Spleen (tissue), 11 donors: Measurements from ENCODE around the gene FHIT. TPM values are rescaled to one million over a fixed set of nuclear protein-coding genes. Genes with fewer than 3 reads are reported as not detected.

Experiments used
- DNase-seq: peaks from one replicate; pipeline ENCODE4 v3.0.0-alpha.2; 2020
- H3K27ac ChIP-seq, 8 donors: fragments of 200-600 bp; sonication (generic) in 7 of 8; 1 replicate in 4 of 8; 2 replicates in 4 of 8; pipeline versions ENCODE4 v1.5.0 to v1.8.0; 2016 to 2021; ENCODE audit warnings: inconsistent platforms in 4 of 8, mild to moderate bottlenecking in 4 of 8, moderate library complexity in 1 of 8
- H3K27me3 ChIP-seq, 7 donors: fragments of 200-600 bp; sonication (generic) in 6 of 7; replicated peaks in 1 of 7; 1 replicate in 4 of 7; 2 replicates in 3 of 7; pipeline versions ENCODE4 v1.5.0 to v1.8.0; 2016 to 2021; ENCODE audit warnings: inconsistent platforms in 3 of 7, mild to moderate bottlenecking in 1 of 7
- H3K36me3 ChIP-seq, 6 donors: fragments of 200-600 bp; sonication (generic) in 5 of 6; 1 replicate in 4 of 6; 2 replicates in 2 of 6; pipeline versions ENCODE4 v1.5.0 to v1.8.0; 2016 to 2021; ENCODE audit warnings: inconsistent platforms in 2 of 6
- H3K4me1 ChIP-seq, 6 donors: fragments of 200-600 bp; sonication (generic) in 5 of 6; 1 replicate in 3 of 6; 2 replicates in 3 of 6; pipeline versions ENCODE4 v1.5.0 to v1.8.0; 2016 to 2021; ENCODE audit warnings: inconsistent platforms in 3 of 6
- H3K4me3 ChIP-seq, 8 donors: fragments of 200-600 bp; sonication (generic) in 7 of 8; 1 replicate in 4 of 8; 2 replicates in 4 of 8; pipeline versions ENCODE4 v1.5.0 to v1.8.0; 2016 to 2021; ENCODE audit warnings: inconsistent platforms in 4 of 8, mild to moderate bottlenecking in 4 of 8, moderate library complexity in 2 of 8
- H3K9me3 ChIP-seq, 8 donors: fragments of 200-600 bp; sonication (generic) in 7 of 8; 1 replicate in 4 of 8; 2 replicates in 4 of 8; pipeline versions ENCODE4 v1.5.0 to v1.8.0; 2016 to 2021; ENCODE audit warnings: inconsistent platforms in 4 of 8
- POLR2A ChIP-seq, 3 donors: fragments of 450-650 bp; IDR thresholded peaks; one replicate each; pipeline ENCODE4 v1.5.1; 2017; ENCODE audit warnings: antibody characterized with exemption in 3 of 3, mild to moderate bottlenecking in 1 of 3
- POLR2AphosphoS5 ChIP-seq, 3 donors: sonication (generic); formaldehyde crosslinking; IDR thresholded peaks; one replicate each; pipeline ENCODE4 v1.5.1; 2017; ENCODE audit warnings: antibody characterized with exemption in 3 of 3
- WGBS, 5 donors: extraction: QIAGEN DNeasy Blood & Tissue Kit in 3 of 5; methylation state at CpG; one replicate each; pipeline versions ENCODE4 v1.1.5 to v1.1.7; 2013 to 2018; 5-methylcytosine and 5-hydroxymethylcytosine counted together
- intact Hi-C: fragments of 100-400 bp; cut with DNase I; formaldehyde crosslinking; loops from one replicate; pipeline ENCODE4 v1.15.0; 2023; ENCODE audit warnings: low total_unique reads
- polyA plus RNA-seq, 3 donors: library from polyadenylated mRNA; stranded (reverse); fragments of 200-250 nt; gene quantifications; one replicate each; pipeline ENCODE4 v1.2.1, GENCODE V29; 2013
- total RNA-seq, 7 donors: library from RNA; depleted of rRNA in 3 of 7; stranded (reverse); fragments of >200 nt in 3 of 7; fragmentation: NEBNext Ultra II Directional in 4 of 7; extraction: Animal tissue kit (Norgen Biotek cat#: 25700) in 4 of 7; gene quantifications; one replicate each; pipeline versions ENCODE4 v1.1.0 to v1.2.1, GENCODE V29; 2016 to 2021
- TF ChIP-seq, protein P1 (sequence below), 11 experiments: fragments of 200-600 bp in 7 of 11; fragments of 450-650 bp in 4 of 11; sonication (generic) in 4 of 11; IDR thresholded peaks in 8 of 11; conservative IDR thresholded peaks in 3 of 11; 1 replicate in 7 of 11; 2 replicates in 4 of 11; pipeline versions ENCODE4 v1.4.0 to v1.8.0; 2016 to 2021; ENCODE audit warnings: antibody characterized with exemption in 11 of 11, inconsistent platforms in 4 of 11, mild to moderate bottlenecking in 1 of 11
- donor health status: healthy with polysubstance abuse.
- donor health status: DM: no; HTN: no; CAD: no; lungs with moderate emphysema.
- donor health status: DM: no; HTN: no; CAD: no.
- donor health status: Bipolar disorder and iron deficiency.
- donor health status: healthy.
- donor health status: DM: no; HTN: no; CAD: no.
- donor health status: DM: yes; HTN: yes; CAD: no.

The FHIT gene
- total and polyA plus RNA-seq, 10 donors, result 4.1 to 23.1 (median 12.2) TPM

DNA sequence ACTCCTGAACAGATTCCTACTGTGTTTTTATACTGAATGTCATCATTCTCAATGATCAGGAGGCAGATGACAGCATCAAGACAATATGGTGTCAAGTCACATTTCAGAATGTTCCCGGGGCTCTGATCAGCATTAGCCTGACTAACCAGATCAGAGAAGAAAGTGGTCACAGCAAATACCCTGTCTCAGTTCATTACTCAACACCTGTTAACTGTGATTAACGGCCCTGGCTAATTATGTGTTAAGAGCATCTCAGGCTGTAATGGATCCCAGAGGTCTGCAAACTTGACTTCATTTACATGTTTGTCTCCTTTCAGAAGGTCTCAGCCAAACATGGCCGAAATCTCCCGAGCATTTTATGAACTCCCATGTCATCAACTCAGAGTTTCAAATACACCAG, 833.7 kb downstream of the FHIT start:
- no peak for DNase-seq
- WGBS, 5 donors, result 60 to 91% (median 73%) methylated on average over 4 of the region's 4 CpGs
- H3K4me3 ChIP-seq, result no peak overlapping the region
- H3K9me3 ChIP-seq, result no peaks in the 10 kb centered on the region
- no peaks in the 10 kb centered on the region for H3K36me3 ChIP-seq
- no peaks in the 10 kb centered on the region for H3K27me3 ChIP-seq
- H3K27ac ChIP-seq, result no peak overlapping the region
- no peaks in the 10 kb centered on the region for H3K4me1 ChIP-seq
- TF ChIP-seq POLR2AphosphoS5 (IDR thresholded peaks at IDR 0.05) (no peak), POLR2A (IDR thresholded peaks at IDR 0.05) (no peak)
- TF ChIP-seq, protein P1, sequence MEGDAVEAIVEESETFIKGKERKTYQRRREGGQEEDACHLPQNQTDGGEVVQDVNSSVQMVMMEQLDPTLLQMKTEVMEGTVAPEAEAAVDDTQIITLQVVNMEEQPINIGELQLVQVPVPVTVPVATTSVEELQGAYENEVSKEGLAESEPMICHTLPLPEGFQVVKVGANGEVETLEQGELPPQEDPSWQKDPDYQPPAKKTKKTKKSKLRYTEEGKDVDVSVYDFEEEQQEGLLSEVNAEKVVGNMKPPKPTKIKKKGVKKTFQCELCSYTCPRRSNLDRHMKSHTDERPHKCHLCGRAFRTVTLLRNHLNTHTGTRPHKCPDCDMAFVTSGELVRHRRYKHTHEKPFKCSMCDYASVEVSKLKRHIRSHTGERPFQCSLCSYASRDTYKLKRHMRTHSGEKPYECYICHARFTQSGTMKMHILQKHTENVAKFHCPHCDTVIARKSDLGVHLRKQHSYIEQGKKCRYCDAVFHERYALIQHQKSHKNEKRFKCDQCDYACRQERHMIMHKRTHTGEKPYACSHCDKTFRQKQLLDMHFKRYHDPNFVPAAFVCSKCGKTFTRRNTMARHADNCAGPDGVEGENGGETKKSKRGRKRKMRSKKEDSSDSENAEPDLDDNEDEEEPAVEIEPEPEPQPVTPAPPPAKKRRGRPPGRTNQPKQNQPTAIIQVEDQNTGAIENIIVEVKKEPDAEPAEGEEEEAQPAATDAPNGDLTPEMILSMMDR (IDR thresholded peaks at IDR 0.05 in 8 of 11, conservative IDR thresholded peaks at IDR 0.05 in 3 of 11), result no peak
- intact Hi-C loops, result no loop called here

DNA sequence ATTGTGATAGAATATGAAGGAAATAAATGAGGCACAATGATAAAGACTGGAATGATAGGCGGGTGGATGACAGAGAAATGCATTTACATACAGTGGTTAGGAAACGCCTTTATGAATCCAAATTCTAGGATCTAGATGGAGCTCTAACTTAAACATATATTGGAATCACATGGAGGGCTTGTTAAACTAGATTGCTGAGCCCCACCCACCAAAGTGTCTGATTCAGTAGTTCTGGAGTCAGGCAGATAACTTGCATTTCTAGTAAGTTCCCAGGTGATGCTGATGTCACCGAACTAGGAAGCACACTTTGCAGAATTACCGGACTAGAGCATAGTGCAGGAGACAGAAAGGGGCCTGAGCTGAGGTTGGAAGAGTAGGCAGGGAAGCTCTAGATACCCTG, 837.2 kb downstream of the FHIT start:
- TF ChIP-seq POLR2AphosphoS5 (IDR thresholded peaks at IDR 0.05) (no peak), POLR2A (IDR thresholded peaks at IDR 0.05) (no peak)
- TF ChIP-seq, protein P1 (IDR thresholded peaks at IDR 0.05 in 8 of 11, conservative IDR thresholded peaks at IDR 0.05 in 3 of 11), result no peak
- intact Hi-C loops, result no loop called here
- no peaks in the 10 kb centered on the region for H3K27me3 ChIP-seq
- no peak overlapping the region for H3K4me3 ChIP-seq
- no peak for DNase-seq
- no peaks in the 10 kb centered on the region for H3K9me3 ChIP-seq
- no peaks in the 10 kb centered on the region for H3K36me3 ChIP-seq
- H3K27ac ChIP-seq, result no peak overlapping the region
- no peaks in the 10 kb centered on the region for H3K4me1 ChIP-seq
- WGBS, 5 donors, result 88 to 97% (median 93%) methylated on average over 4 of the region's 4 CpGs

- TF ChIP-seq, protein P1 (IDR thresholded peaks at IDR 0.05 in 8 of 11, conservative IDR thresholded peaks at IDR 0.05 in 3 of 11), result no peak
- TF ChIP-seq POLR2AphosphoS5 (IDR thresholded peaks at IDR 0.05), result no peak
- no peak for TF ChIP-seq POLR2A (IDR thresholded peaks at IDR 0.05)
- intact Hi-C loops, result no loop called here
- Histone ChIP-seq H3K36me3 (no peaks in the 10 kb centered on the region), H3K4me3 (no peak overlapping the region), H3K4me1 (no peaks in the 10 kb centered on the region), H3K9me3 (no peaks in the 10 kb centered on the region), H3K27me3 (no peaks in the 10 kb centered on the region), H3K27ac (no peak overlapping the region)
- WGBS, 5 donors, result 88 to 100% (median 98%) methylated on average over 1 of the region's 1 CpG
- DNase-seq, result no peak
Observed at GRCh38 chr3:60413551-60413950, 837.7 kb downstream of the FHIT start.

DNA sequence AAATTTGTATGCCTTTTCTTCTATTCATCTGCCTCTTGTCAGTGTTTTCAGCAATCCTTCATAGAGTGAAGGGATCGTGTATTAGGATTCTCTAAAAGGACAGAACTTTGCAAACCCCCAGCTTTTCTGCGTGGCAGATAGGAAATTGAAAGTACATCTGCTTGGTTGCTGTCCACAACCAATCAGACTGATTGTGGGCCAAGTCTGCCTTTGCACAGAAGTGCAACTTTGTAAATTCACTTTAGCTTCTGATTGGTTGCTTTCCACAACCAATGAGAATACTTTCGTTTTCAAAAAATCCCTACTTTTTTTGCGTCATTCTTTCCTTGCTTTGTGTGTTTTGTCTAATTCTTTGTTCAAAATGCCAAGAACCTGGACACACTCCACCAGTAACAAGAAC, 847.4 kb downstream of the FHIT start:
- DNase-seq, result no peak
- intact Hi-C loops, result no loop called here
- no peaks in the 10 kb centered on the region for H3K4me1 ChIP-seq
- no peaks in the 10 kb centered on the region for H3K36me3 ChIP-seq
- H3K27me3 ChIP-seq, result no peaks in the 10 kb centered on the region
- H3K9me3 ChIP-seq, result no peaks in the 10 kb centered on the region
- H3K27ac ChIP-seq, result no peak overlapping the region
- 84 to 90% (median 88%) methylated on average over 4 of the region's 4 CpGs for WGBS, 5 donors
- TF ChIP-seq POLR2AphosphoS5 (IDR thresholded peaks at IDR 0.05), result no peak
- TF ChIP-seq, protein P1 (IDR thresholded peaks at IDR 0.05 in 8 of 11, conservative IDR thresholded peaks at IDR 0.05 in 3 of 11), result no peak
- TF ChIP-seq POLR2A (IDR thresholded peaks at IDR 0.05), result no peak
- H3K4me3 ChIP-seq, result no peak overlapping the region
